ENCODE measurements around the gene ROBO2.

GRCh38 chr3:77466562-77467115 lies 426.7 kb downstream of the ROBO2 start:
- no peak for TF ChIP-seq POLR2A (IDR thresholded peaks at IDR 0.05)
- TF ChIP-seq CTCF (IDR thresholded peaks at IDR 0.05), result no peak

All from lower leg skin (tissue), 3 donors.